Bronchial epithelial cell (primary cell): ENCODE results near the gene ZNF521. TPM values are rescaled to one million over a fixed set of nuclear protein-coding genes. Genes with fewer than 3 reads are reported as not detected.
A peak's percentile ranks its signal among the peaks of the same experiment; 100 is the strongest.

Experiments used
- DNase-seq: peaks from one replicate; pipeline ENCODE4 v3.0.0-alpha.2; 2010; ENCODE audit warnings: low read depth
- FAIRE-seq: peaks from 2 replicates; lab custom pipeline; 2011; peaks lifted over from hg19 to GRCh38; lab: Jason Lieb, UNC
- H3K27me3 ChIP-seq: 2 replicates; pipeline ENCODE4 v1.5.1; 2011; ENCODE audit warnings: low read length; ENCODE audit not compliant: control insufficient read depth, insufficient read depth
- H3K36me3 ChIP-seq: 2 replicates; pipeline ENCODE4 v1.5.1; 2011; ENCODE audit warnings: low read length; ENCODE audit not compliant: control insufficient read depth, insufficient read depth
- H3K4me3 ChIP-seq: 2 replicates; pipeline ENCODE4 v1.5.1; 2011; ENCODE audit warnings: mild to moderate bottlenecking, low read depth, low read length, control low read depth
- total RNA-seq: library from RNA; depleted of rRNA; stranded (reverse); fragments of >200 nt; gene quantifications from 2 replicates; pipeline ENCODE4 v1.2.1, GENCODE V29; 2014
- TF ChIP-seq, protein P1 (sequence below): IDR thresholded peaks from 2 replicates; pipeline ENCODE4 v1.5.1; 2011; ENCODE audit warnings: mild to moderate bottlenecking, moderate library complexity, low read length, control low read depth, inconsistent platforms; ENCODE audit not compliant: insufficient read depth, severe bottlenecking

The ZNF521 gene
- total RNA-seq, 1 donor from 2014 or later = 0.53 TPM

DNA sequence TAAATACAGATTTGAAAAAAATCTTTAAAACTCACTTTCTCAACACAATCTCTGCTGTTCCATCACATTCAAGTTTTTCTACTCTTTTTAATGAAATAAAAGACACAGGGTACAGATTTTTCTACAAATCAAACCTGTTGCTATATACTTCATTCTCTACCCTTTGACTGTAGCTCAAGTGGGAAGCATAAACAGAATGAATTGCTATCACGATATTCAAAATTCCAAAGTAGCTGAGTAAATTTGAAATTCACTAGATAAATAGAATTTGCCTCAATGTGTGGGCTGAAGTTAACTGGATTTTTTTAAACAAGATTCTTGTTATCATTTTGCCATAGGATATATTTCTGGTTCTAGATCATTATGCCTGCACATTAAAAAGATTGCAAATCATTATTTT lies 185.9 kb downstream of the ZNF521 start:
- Histone ChIP-seq H3K36me3 (no peaks in the 10 kb centered on the region), H3K4me3 (no peak overlapping the region), H3K27me3 (no peaks in the 10 kb centered on the region)
- DNase-seq (no peak), FAIRE-seq (no peak)
- TF ChIP-seq, protein P1, sequence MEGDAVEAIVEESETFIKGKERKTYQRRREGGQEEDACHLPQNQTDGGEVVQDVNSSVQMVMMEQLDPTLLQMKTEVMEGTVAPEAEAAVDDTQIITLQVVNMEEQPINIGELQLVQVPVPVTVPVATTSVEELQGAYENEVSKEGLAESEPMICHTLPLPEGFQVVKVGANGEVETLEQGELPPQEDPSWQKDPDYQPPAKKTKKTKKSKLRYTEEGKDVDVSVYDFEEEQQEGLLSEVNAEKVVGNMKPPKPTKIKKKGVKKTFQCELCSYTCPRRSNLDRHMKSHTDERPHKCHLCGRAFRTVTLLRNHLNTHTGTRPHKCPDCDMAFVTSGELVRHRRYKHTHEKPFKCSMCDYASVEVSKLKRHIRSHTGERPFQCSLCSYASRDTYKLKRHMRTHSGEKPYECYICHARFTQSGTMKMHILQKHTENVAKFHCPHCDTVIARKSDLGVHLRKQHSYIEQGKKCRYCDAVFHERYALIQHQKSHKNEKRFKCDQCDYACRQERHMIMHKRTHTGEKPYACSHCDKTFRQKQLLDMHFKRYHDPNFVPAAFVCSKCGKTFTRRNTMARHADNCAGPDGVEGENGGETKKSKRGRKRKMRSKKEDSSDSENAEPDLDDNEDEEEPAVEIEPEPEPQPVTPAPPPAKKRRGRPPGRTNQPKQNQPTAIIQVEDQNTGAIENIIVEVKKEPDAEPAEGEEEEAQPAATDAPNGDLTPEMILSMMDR = no peak

- TF ChIP-seq, protein P1 = no peak
- H3K4me3 ChIP-seq = no peak overlapping the region
- peak; percentile 4 for DNase-seq
Observed at GRCh38 chr18:25164848-25165811, 186.8 kb downstream of the ZNF521 start.

DNA sequence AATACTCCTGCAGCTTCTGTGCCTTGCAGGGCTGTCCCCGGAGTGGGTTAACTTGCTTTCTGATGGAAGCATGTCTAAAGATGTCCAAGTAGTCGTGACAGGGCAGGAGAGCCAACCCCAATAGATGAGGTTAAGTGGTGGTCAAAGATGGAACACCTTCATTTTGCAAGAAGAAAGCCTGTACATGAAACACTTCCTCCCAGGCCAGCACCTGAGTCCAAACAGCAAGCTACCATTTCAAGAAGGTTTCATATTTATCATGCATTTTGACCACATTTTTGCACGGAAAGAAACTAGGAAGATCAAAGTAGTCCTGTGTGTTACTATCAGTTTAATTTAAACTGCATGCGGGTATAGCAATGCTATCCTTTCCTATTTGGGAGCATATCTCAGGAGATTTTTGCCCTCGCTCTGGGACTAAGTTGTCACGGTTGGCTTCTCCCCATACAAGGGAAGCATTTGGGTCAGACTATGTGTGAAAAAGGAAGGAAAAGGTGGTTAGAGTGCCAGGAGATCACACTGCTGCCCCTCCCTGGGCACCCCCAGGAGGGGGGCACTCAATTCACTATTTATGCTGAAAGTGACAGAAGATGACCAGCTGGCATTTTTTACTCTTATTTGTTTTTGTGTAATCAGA lies 187.6 kb downstream of the ZNF521 start:
- Histone ChIP-seq H3K36me3 (no peaks in the 10 kb centered on the region), H3K4me3 (no peak overlapping the region), H3K27me3 (no peaks in the 10 kb centered on the region)
- DNase-seq (no peak), FAIRE-seq (no peak)
- TF ChIP-seq, protein P1 = no peak

More at GRCh38 chr18:25164848-25165811, 186.8 kb downstream of the ZNF521 start:
- no peaks in the 10 kb centered on the region for H3K36me3 ChIP-seq
- no peak for FAIRE-seq
- H3K27me3 ChIP-seq = no peaks in the 10 kb centered on the region

DNA sequence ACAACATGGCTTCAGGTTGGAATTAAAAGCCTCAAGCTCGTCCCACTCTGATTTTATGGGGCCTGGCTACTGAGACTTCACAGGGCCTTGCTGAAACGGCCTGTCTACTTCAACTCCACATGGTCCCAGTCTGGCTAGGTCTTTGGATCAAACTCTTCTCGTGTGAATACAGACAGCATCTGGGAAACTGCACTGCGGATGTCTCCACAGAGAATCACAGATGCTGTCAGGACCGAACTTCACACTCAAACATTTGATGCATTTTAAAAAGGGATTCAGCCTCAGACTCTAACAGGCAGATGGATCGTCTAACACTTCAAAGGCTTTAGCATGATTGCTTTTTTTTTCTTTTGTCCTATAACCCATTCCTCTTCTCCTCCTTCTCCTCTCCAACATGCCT lies 198.5 kb downstream of the ZNF521 start:
- DNase-seq = no peak
- Histone ChIP-seq H3K4me3 (no peak overlapping the region), H3K36me3 (no peaks in the 10 kb centered on the region), H3K27me3 (no peaks in the 10 kb centered on the region)
- TF ChIP-seq, protein P1 = no peak
- FAIRE-seq = no peak

- no peaks in the 10 kb centered on the region for H3K27me3 ChIP-seq
- no peak for FAIRE-seq
- H3K4me3 ChIP-seq = no peak overlapping the region
- no peaks in the 10 kb centered on the region for H3K36me3 ChIP-seq
- TF ChIP-seq, protein P1 = no peak
- DNase-seq = no peak
Observed at GRCh38 chr18:25147877-25148488, 204.0 kb downstream of the ZNF521 start.
